ENCODE results near the gene PAK4.

DNA sequence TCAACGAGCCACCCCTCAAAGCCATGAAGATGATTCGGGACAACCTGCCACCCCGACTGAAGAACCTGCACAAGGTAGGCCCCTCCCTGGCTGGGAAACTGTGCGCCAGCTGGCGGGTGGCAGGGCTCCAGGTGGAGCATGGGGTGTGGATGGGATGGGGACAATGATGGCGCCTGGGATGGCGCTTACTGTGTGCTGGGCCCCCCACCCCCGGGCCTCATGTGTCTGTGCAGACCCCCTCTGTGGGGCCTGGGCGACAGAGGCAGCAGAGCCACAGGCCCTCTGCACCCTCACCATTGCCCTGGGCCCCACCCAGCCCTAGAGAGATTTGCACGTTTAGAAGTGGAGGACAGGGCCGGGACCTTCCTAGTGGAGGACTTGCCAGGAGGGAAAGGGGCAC is 52.1 kb downstream of the PAK4 start:
- TF ChIP-seq, protein P1, sequence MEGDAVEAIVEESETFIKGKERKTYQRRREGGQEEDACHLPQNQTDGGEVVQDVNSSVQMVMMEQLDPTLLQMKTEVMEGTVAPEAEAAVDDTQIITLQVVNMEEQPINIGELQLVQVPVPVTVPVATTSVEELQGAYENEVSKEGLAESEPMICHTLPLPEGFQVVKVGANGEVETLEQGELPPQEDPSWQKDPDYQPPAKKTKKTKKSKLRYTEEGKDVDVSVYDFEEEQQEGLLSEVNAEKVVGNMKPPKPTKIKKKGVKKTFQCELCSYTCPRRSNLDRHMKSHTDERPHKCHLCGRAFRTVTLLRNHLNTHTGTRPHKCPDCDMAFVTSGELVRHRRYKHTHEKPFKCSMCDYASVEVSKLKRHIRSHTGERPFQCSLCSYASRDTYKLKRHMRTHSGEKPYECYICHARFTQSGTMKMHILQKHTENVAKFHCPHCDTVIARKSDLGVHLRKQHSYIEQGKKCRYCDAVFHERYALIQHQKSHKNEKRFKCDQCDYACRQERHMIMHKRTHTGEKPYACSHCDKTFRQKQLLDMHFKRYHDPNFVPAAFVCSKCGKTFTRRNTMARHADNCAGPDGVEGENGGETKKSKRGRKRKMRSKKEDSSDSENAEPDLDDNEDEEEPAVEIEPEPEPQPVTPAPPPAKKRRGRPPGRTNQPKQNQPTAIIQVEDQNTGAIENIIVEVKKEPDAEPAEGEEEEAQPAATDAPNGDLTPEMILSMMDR (IDR thresholded peaks at IDR 0.05; ENCODE audit: poor library complexity): no peak
- no peak for TF ChIP-seq EZH2 (IDR thresholded peaks at IDR 0.05; ENCODE audit: borderline replicate concordance)
